ENCODE results near the gene ATXN2. TPM values are rescaled to one million over a fixed set of nuclear protein-coding genes. Genes with fewer than 3 reads are reported as not detected.

Gene ATXN2
- total RNA-seq, 4 donors from 2014 or later: 63.1 to 102 (median 63.8) TPM

GRCh38 chr12:111453071-111453989, 145.8 kb downstream of the ATXN2 start:
- peaks cover 43 to 49% of the 10 kb centered on the region in 2 donors for H3K36me3 ChIP-seq
- DNase-seq: no peak
- WGBS, 2 donors: 89 to 93% methylated on average over 23 to 25 of the region's 25 CpGs
- H3K4me1 ChIP-seq: peaks cover 5 to 27% of the 10 kb centered on the region in 2 donors
- TF ChIP-seq POLR2A (IDR thresholded peaks at IDR 0.05) (no peak), CTCF (IDR thresholded peaks at IDR 0.05) (no peak)
- intact Hi-C loops (cut with DNase I): no loop called here
- H3K4me3 ChIP-seq (replicated peaks in 1 of 3): no peak overlapping the region
- no peaks in the 10 kb centered on the region for H3K9me3 ChIP-seq
- no peak overlapping the region for H3K27ac ChIP-seq
- H3K27me3 ChIP-seq: no peaks in the 10 kb centered on the region

GRCh38 chr12:111451649-111452129, 147.4 kb downstream of the ATXN2 start:
- Histone ChIP-seq H3K27me3 (no peaks in the 10 kb centered on the region), H3K9me3 (no peaks in the 10 kb centered on the region), H3K27ac (no peak overlapping the region), H3K4me1 (peaks cover 5 to 35% of the 10 kb centered on the region in 2 donors), H3K36me3 (peaks cover 51 to 54% of the 10 kb centered on the region in 2 donors), H3K4me3 (replicated peaks in 1 of 3) (no peak overlapping the region)
- WGBS, 2 donors: 39 to 50% methylated on average over 6 of the region's 6 CpGs
- intact Hi-C loops (cut with DNase I): loop anchor here (2.0 kb wide), 1 partner anchor 55 kb away; no protein-coding TSS in a partner anchor
- no peak for DNase-seq
- TF ChIP-seq CTCF (IDR thresholded peaks at IDR 0.05): peak; percentile 59 to 74 (median 67)
- no peak for TF ChIP-seq POLR2A (IDR thresholded peaks at IDR 0.05)

GRCh38 chr12:111451232-111451631, 147.9 kb downstream of the ATXN2 start:
- 70 to 73% methylated on average over 1 of the region's 1 CpG for WGBS, 2 donors
- no peak overlapping the region for H3K4me3 ChIP-seq (replicated peaks in 1 of 3)
- H3K4me1 ChIP-seq: peaks cover 5 to 40% of the 10 kb centered on the region in 2 donors
- TF ChIP-seq POLR2A (IDR thresholded peaks at IDR 0.05) (no peak), CTCF (IDR thresholded peaks at IDR 0.05) (no peak)
- H3K36me3 ChIP-seq: peaks cover 50 to 52% of the 10 kb centered on the region in 2 donors
- no peaks in the 10 kb centered on the region for H3K27me3 ChIP-seq
- peak overlapping the region in 1 of 3 donors; percentile 1 for H3K27ac ChIP-seq
- intact Hi-C loops (cut with DNase I): loop anchor here (2.0 kb wide), 1 partner anchor 54 kb away; no protein-coding TSS in a partner anchor
- DNase-seq: no peak
- no peaks in the 10 kb centered on the region for H3K9me3 ChIP-seq

GRCh38 chr12:111450676-111451075, 148.4 kb downstream of the ATXN2 start:
- H3K27me3 ChIP-seq: no peaks in the 10 kb centered on the region
- H3K36me3 ChIP-seq: peaks cover 45 to 46% of the 10 kb centered on the region in 2 donors
- TF ChIP-seq CTCF (IDR thresholded peaks at IDR 0.05): no peak
- no peak for TF ChIP-seq POLR2A (IDR thresholded peaks at IDR 0.05)
- no peak for DNase-seq
- H3K4me1 ChIP-seq: peaks cover 5 to 45% of the 10 kb centered on the region in 2 donors
- 76 to 92% methylated on average over 3 to 4 of the region's 4 CpGs for WGBS, 2 donors
- H3K4me3 ChIP-seq (replicated peaks in 1 of 3): no peak overlapping the region
- intact Hi-C loops (cut with DNase I): loop anchor here (2.0 kb wide), 1 partner anchor 54 kb away; no protein-coding TSS in a partner anchor
- H3K27ac ChIP-seq: peak overlapping the region in 1 of 3 donors; percentile 1
- H3K9me3 ChIP-seq: no peaks in the 10 kb centered on the region

All from thyroid gland (tissue), 4 donors.